ENCODE measurements around the gene SECISBP2L.

SECISBP2L gene

GRCh38 chr15:49046220-49047102 is at the start of gene SECISBP2L:
Gene SECISBP2L (minus strand): TSS chr15:49046446. CDS start chr15:49046299, 147 bp downstream.
- Histone ChIP-seq H3K36me3 (ENCODE audit: insufficient read depth, low read length) (no peaks in the 10 kb centered on the region), H3K9ac (ENCODE audit: insufficient read length) (peak within 1 kb of the TSS; percentile 88), H3K27ac (peak within 1 kb of the TSS; percentile 67), H3K4me3 (peak within 1 kb of the TSS; percentile 97), H3K9me3 (ENCODE audit: low read depth, low read length) (no peaks in the 10 kb centered on the region)
- TF ChIP-seq POLR2AphosphoS5 (IDR thresholded peaks at IDR 0.05; ENCODE audit: borderline replicate concordance, low read depth, low read length): peak; percentile 63; the same call in 1 of the 2 replicates
- TF ChIP-seq FOXP2 (optimal IDR thresholded peaks at IDR 0.05; ENCODE audit: control extremely low read depth, extremely low read length, insufficient read depth): no peak
- no peak for DNase-seq (ENCODE audit: low read depth, low spot score)

- peaks cover 3% of the 10 kb centered on the region; the same call in 1 of the 2 replicates for H3K36me3 ChIP-seq (ENCODE audit: insufficient read depth, low read length)
- TF ChIP-seq FOXP2 (optimal IDR thresholded peaks at IDR 0.05; ENCODE audit: control extremely low read depth, extremely low read length, insufficient read depth): no peak
- TF ChIP-seq EZH2 (IDR thresholded peaks at IDR 0.05): no peak
- TF ChIP-seq POLR2AphosphoS5 (IDR thresholded peaks at IDR 0.05; ENCODE audit: borderline replicate concordance, low read depth, low read length): no peak
- no peak overlapping the region for H3K27ac ChIP-seq
- no peaks in the 10 kb centered on the region for H3K9me3 ChIP-seq (ENCODE audit: low read depth, low read length)
- no peak overlapping the region for H3K4me3 ChIP-seq
- DNase-seq (ENCODE audit: low read depth, low spot score): no peak
- H3K9ac ChIP-seq (ENCODE audit: insufficient read length): no peak overlapping the region
These were observed 48.7 kb upstream of the SECISBP2L start for GRCh38 chr15:49094923-49095322.

- no peak overlapping the region for H3K4me3 ChIP-seq
- H3K36me3 ChIP-seq (ENCODE audit: insufficient read depth, low read length): no peaks in the 10 kb centered on the region; the same call in 1 of the 2 replicates
- H3K27ac ChIP-seq: no peak overlapping the region
- no peak overlapping the region for H3K9ac ChIP-seq (ENCODE audit: insufficient read length)
- TF ChIP-seq POLR2AphosphoS5 (IDR thresholded peaks at IDR 0.05; ENCODE audit: borderline replicate concordance, low read depth, low read length) (no peak), FOXP2 (optimal IDR thresholded peaks at IDR 0.05; ENCODE audit: control extremely low read depth, extremely low read length, insufficient read depth) (no peak), EZH2 (IDR thresholded peaks at IDR 0.05) (no peak)
- no peak for DNase-seq (ENCODE audit: low read depth, low spot score)
- H3K9me3 ChIP-seq (ENCODE audit: low read depth, low read length): no peaks in the 10 kb centered on the region
These were observed 47.2 kb upstream of the SECISBP2L start for GRCh38 chr15:49093252-49094105.

- no peak overlapping the region for H3K4me3 ChIP-seq
- H3K27ac ChIP-seq: no peak overlapping the region
- H3K36me3 ChIP-seq (ENCODE audit: insufficient read depth, low read length): no peaks in the 10 kb centered on the region
- H3K9me3 ChIP-seq (ENCODE audit: low read depth, low read length): no peaks in the 10 kb centered on the region
- TF ChIP-seq EZH2 (IDR thresholded peaks at IDR 0.05) (no peak), POLR2AphosphoS5 (IDR thresholded peaks at IDR 0.05; ENCODE audit: borderline replicate concordance, low read depth, low read length) (no peak), FOXP2 (optimal IDR thresholded peaks at IDR 0.05; ENCODE audit: control extremely low read depth, extremely low read length, insufficient read depth) (no peak)
- no peak overlapping the region for H3K9ac ChIP-seq (ENCODE audit: insufficient read length)
- DNase-seq (ENCODE audit: low read depth, low spot score): no peak
These were observed 42.8 kb upstream of the SECISBP2L start for GRCh38 chr15:49088996-49089395.

GRCh38 chr15:49085696-49086459 is 39.6 kb upstream of the SECISBP2L start:
- no peak for DNase-seq (ENCODE audit: low read depth, low spot score)
- H3K4me3 ChIP-seq: no peak overlapping the region
- no peak overlapping the region for H3K27ac ChIP-seq
- H3K9ac ChIP-seq (ENCODE audit: insufficient read length): no peak overlapping the region
- H3K36me3 ChIP-seq (ENCODE audit: insufficient read depth, low read length): no peaks in the 10 kb centered on the region
- H3K9me3 ChIP-seq (ENCODE audit: low read depth, low read length): no peaks in the 10 kb centered on the region
- TF ChIP-seq FOXP2 (optimal IDR thresholded peaks at IDR 0.05; ENCODE audit: control extremely low read depth, extremely low read length, insufficient read depth): no peak
- TF ChIP-seq EZH2 (IDR thresholded peaks at IDR 0.05): no peak
- no peak for TF ChIP-seq POLR2AphosphoS5 (IDR thresholded peaks at IDR 0.05; ENCODE audit: borderline replicate concordance, low read depth, low read length)

GRCh38 chr15:49084285-49084570 is 38.0 kb upstream of the SECISBP2L start:
- Histone ChIP-seq H3K9me3 (ENCODE audit: low read depth, low read length) (no peaks in the 10 kb centered on the region), H3K27ac (no peak overlapping the region), H3K4me3 (no peak overlapping the region), H3K36me3 (ENCODE audit: insufficient read depth, low read length) (no peaks in the 10 kb centered on the region), H3K9ac (ENCODE audit: insufficient read length) (no peak overlapping the region)
- DNase-seq (ENCODE audit: low read depth, low spot score): no peak
- TF ChIP-seq EZH2 (IDR thresholded peaks at IDR 0.05): no peak
- no peak for TF ChIP-seq FOXP2 (optimal IDR thresholded peaks at IDR 0.05; ENCODE audit: control extremely low read depth, extremely low read length, insufficient read depth)
- no peak for TF ChIP-seq POLR2AphosphoS5 (IDR thresholded peaks at IDR 0.05; ENCODE audit: borderline replicate concordance, low read depth, low read length)

GRCh38 chr15:49083401-49084284 is 37.4 kb upstream of the SECISBP2L start:
- Histone ChIP-seq H3K4me3 (no peak overlapping the region), H3K9ac (ENCODE audit: insufficient read length) (no peak overlapping the region)
- no peak for DNase-seq (ENCODE audit: low read depth, low spot score)

More at GRCh38 chr15:49083401-49084284, 37.4 kb upstream of the SECISBP2L start:
- TF ChIP-seq FOXP2 (optimal IDR thresholded peaks at IDR 0.05; ENCODE audit: control extremely low read depth, extremely low read length, insufficient read depth): no peak
- no peak for TF ChIP-seq EZH2 (IDR thresholded peaks at IDR 0.05)
- TF ChIP-seq POLR2AphosphoS5 (IDR thresholded peaks at IDR 0.05; ENCODE audit: borderline replicate concordance, low read depth, low read length): no peak
- Histone ChIP-seq H3K9me3 (ENCODE audit: low read depth, low read length) (no peaks in the 10 kb centered on the region), H3K27ac (no peak overlapping the region), H3K36me3 (ENCODE audit: insufficient read depth, low read length) (no peaks in the 10 kb centered on the region)

Data from SK-N-MC (cell line).